IPS DF 4.7 (cell line): ENCODE measurements around the gene ST6GALNAC4.

Experiments used
- DNase-seq: peaks from one replicate; pipeline ENCODE4 v3.0.0-alpha.2; 2013; ENCODE audit warnings: low spot score; ENCODE audit errors: extremely low read depth

Gene ST6GALNAC4

GRCh38 chr9:127912882-127913281 is 4.0 kb downstream of the ST6GALNAC4 start:
- no peak for DNase-seq

DNA sequence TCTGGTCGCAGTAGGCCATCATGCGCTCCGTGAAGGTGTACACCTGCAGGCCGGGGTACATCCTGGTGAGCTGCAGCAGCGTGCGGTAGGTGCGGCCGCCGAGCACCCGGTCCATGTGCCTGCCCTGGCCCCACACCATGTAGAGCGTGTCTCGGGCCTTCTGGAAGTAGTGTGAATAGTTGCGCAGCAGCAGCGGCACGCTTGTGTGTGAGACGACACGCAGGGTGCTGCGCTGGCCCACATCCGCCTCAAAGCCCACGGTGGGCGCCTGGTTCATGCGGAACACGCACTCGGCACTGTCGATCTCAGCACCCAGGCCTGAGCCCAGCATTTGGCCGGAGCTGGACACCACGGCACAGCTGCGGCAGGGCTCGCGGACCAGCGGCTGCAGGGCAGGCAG is 4.5 kb downstream of the ST6GALNAC4 start:
- DNase-seq: no peak

- DNase-seq: no peak
Observed at GRCh38 chr9:127910613-127911205, 6.1 kb downstream of the ST6GALNAC4 start.

- no peak for DNase-seq
Observed at GRCh38 chr9:127909839-127910273, 7.0 kb downstream of the ST6GALNAC4 start.

DNA sequence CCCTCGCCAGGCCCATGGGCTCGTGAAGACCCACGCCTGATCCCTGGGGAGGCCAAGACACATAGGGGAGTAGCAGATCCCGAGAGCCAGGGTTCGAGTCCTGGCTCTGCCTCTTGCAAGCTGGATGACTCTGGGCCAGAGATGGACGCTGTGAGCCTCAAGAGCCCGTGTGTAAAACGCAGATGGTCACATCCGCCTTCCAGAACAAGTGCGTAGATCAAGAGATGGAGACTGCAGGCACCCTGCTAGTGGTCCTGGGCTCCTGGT is 8.2 kb downstream of the ST6GALNAC4 start:
- no peak for DNase-seq

DNA sequence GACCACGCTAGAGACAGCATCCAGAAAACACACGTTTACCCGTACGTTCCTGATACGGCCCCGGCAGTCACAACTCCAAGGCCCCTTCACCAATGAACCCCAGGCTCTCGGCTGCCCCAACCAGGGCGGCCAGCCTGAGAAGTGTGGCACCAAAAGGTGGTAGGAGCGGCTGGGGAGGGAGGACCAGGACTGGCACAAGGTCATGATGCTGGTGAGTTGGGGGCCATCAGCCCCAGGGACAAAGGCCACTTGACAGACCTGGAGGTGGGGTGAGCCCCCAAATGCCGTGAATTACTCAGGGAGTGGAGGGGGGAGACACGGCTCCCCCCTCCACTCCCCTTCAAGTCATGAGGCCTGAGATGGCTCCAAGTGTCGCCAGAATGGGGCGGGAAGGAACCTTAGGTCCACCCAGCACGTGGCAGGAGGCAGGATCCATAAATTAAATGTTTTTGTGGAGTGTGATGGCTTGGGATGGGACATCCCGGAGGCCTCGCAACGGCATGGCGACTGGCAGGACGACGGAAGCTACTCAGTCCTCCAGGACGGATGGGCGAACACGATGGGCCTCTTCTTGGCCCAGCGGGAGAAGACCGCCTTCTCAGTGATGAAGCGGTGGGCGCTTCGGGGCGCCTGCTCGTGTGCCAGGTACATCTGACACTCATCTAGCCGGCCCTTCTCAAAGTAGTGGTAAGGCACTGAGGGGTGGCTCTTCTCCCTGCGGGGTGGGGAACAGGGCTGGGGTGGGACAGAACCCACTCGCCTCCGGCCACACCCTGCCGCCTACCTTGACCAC is 8.8 kb downstream of the ST6GALNAC4 start:
- no peak for DNase-seq

DNA sequence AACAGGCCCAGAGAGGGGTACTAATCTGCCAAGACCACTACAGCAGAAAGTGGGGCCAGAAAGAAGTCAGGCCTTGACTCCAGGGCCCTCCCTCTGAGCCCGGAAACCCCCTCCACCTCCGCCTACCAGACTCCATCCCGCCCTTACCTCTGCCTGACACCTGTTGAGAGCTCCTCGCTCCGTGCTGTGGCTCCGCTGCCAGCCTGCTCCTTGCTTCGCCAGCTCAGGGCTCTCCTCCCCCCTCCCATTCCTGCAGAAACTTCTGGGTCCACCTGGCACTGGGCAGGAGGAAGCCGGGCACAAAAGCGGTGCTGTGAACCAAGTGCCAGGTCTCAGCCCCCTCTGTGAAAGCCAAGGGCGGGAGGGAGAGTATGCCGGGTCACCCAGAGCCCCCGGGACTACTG is 11.1 kb downstream of the ST6GALNAC4 start:
- DNase-seq: no peak

DNA sequence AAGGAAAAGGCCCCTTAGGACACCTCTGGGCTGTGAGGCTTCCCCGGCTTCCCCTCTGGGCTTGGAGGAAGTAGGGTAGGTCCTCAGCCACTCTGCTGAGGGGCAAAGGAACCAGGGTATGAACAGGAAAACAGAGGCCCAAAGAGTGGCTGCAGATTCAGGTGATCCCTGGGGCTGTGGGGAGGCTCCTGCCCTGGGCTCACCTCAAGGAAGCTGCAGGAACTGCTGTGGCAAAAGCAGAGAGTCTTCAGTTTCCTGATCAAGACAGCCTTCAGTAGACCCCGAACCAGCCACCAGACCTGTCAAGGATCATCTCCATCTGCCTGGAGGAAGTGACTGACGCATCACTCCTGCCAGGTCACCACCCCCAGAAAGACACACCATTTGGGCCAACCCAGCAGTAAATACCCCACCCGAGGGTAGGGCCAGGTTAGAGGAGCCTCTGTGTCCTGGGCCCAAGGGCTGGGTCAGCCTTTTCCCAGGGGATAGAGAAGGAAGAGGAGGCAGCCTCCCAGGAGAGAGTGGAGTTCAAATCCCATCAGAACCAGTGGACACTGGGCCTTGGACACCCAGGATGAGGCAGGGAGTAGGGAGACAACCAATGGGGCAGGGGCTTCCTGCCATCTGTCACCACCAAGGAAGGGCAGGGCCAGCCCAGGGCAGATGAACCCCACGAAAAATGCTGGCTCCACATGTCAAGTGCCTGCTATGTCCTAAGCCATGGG is 11.7 kb downstream of the ST6GALNAC4 start:
- no peak for DNase-seq

DNA sequence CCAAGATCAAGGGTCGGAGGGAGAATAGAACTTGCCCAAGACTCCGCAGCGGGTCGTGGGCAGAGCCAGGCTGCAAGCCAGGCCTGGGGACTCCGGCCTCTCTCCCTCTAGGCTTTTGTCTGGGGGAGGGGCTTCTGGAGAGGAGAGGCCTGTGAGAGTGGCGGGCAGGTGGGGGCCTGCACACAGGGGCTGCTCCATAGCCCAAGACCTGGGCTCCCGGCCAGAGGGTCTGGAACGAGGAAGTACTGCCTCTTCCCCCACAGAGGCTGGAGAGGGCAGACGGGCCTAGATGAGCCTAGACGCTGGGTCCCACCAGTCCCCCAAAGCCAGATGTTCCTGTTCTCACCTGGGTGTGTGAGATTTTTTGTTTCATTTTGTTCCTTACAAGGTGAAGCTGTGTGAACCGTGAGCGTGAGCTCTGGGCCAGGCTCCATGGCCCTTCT is 12.3 kb downstream of the ST6GALNAC4 start:
- no peak for DNase-seq

DNA sequence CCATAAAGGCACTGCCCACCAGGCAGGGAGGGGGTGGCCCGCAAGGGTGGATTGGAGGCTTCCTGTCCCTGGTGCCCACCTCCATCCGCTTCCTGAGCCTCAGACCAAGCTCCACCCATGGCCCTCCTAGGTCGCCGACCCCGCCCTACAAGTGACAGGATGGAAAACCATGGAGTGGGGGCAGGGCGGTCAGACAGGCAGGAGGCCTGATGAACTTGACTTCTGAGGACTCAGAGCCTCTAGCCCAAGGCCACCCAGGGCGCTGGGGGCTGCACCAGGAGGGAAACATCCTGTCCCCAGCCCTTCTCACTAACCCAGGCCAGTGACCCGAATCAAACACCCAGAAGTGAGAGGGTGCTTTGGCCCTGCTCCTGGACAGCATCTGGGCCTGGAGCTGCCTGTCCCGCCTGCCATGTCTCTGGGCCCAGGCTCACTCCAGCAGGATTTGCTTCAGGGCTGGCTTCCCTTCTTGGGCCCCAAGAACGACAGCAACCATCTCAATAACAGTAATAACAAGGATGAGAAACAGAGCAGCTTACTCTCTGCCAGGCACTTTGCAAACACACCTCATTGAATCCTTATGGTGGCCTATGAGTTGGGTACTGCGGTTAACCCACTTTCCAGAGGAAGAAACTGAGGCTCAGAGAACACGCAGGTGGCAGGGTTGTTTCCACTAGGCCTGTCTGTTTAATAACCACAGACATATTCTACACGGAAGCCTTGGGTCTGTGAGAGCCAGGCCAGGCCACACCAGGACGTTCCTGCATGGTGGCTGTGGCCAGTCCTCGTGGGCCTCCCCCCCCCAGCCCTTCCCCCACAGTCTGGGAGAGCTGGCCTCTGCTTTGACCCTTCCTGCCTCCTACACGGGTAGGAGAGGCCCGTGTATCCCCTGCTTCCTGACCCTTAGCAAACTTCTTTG is 13.0 kb downstream of the ST6GALNAC4 start:
- DNase-seq: no peak

- no peak for DNase-seq
Observed at GRCh38 chr9:127899128-127899943, 17.5 kb downstream of the ST6GALNAC4 start, which contains the start of gene ST6GALNAC6. Gene ST6GALNAC6 (minus strand): TSS chr9:127899603. CDS start chr9:127897981, 1,622 bp downstream.

GRCh38 chr9:127898433-127899127 is 18.3 kb downstream of the ST6GALNAC4 start:
- DNase-seq: no peak

- no peak for DNase-seq
Observed at GRCh38 chr9:127897193-127897692, 19.6 kb downstream of the ST6GALNAC4 start.

GRCh38 chr9:127896395-127897192 is 20.2 kb downstream of the ST6GALNAC4 start:
- DNase-seq: no peak

GRCh38 chr9:127895811-127896210 is 21.0 kb downstream of the ST6GALNAC4 start:
- DNase-seq: no peak

GRCh38 chr9:127893392-127893791 is 23.4 kb downstream of the ST6GALNAC4 start:
- no peak for DNase-seq

DNA sequence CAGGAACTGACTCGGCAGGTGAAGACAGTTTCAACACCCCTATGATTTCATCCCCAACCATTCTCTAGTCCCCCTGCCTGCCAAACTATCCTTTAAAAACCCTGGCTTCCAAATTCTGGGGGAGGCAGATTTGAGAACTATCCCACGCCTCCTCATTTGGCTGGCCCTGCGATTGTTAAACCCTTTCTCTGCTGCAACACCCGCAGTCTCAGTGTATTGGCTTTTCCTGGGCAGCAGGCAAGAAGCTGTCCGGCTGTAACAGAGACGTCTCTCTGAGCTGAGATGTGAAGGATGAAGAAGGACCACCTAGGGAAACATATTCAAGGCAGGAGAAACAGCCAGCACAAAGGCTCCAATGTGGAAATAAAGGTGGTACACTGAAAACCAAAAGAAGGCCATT is 24.0 kb downstream of the ST6GALNAC4 start:
- no peak for DNase-seq

DNA sequence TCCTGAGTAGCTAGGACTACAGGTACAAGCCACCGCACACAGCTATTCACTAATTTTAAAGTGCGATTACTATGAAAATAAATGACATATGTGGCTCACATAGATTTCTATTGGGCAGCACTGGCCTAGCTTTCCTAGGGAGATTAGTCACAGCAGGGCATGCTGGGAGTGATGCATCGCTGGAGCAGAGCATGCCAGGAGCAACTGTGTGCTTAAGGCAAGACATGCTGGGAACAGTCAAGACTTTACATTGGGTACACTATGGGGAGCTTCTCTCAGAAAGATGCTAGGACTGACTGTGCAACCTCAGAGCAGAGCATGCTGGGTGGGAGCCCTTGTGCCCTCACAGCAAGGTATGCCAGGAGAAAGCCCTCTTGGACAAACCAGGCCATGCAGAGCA is 26.8 kb downstream of the ST6GALNAC4 start:
- DNase-seq: no peak

DNA sequence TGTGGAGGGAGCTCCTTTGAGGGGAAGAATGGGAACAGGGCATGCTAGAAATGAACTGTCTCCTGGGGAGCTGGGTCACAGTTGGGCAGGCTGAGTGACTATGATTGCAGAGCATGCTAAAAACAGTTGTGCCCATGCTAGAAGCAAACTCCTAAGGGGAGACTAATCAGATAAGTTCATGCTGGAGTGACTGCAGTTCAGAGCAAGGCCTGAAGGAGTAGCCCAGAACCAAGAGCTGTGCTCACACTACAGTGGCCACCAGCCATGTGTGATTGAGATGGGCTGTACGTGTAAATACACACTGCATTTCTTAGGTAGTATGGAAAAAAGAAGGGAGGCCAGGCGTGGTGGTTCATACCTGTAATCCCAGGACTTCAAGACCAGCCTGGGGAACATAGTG is 29.0 kb downstream of the ST6GALNAC4 start:
- no peak for DNase-seq
